Common myeloid progenitor, CD34-positive (primary cell): ENCODE measurements around the gene FARSB.

ENCODE experiments used
- CTCF ChIA-PET: fragments of 350-600 bp; sonication (Branson Sonifier 250); formaldehyde crosslinking; loops from one replicate; lab custom pipeline; 2021; ENCODE audit warnings: antibody characterized with exemption; lab: Charles Lee
- POLR2A ChIA-PET: fragments of 350-600 bp; sonication (Branson Sonifier 250); formaldehyde crosslinking; loops from one replicate; lab custom pipeline; 2021; ENCODE audit warnings: antibody characterized with exemption; lab: Charles Lee
- DNase-seq, 3 donors: peaks; one replicate each; pipeline versions ENCODE4 v3.0.0 to v3.0.0-alpha.2; 2013
- H3K27ac ChIP-seq, 2 experiments: 1 replicate in 1 of 2; 2 replicates in 1 of 2; pipeline ENCODE4 v1.7.0; 2013; ENCODE audit warnings: inconsistent platforms in 2 of 2, low read length in 2 of 2, mild to moderate bottlenecking in 2 of 2, low read depth in 1 of 2, moderate library complexity in 1 of 2; ENCODE audit not compliant: severe bottlenecking in 2 of 2, insufficient read depth in 1 of 2, poor library complexity in 1 of 2
- H3K27me3 ChIP-seq, 5 experiments: replicated peaks in 2 of 5; 1 replicate in 3 of 5; 2 replicates in 2 of 5; pipeline versions ENCODE4 v1.6.1 to v1.7.0; 2013; ENCODE audit warnings: low read length in 4 of 5, mild to moderate bottlenecking in 2 of 5, moderate library complexity in 2 of 5, inconsistent platforms in 1 of 5; ENCODE audit not compliant: insufficient read depth in 5 of 5, control insufficient read depth in 4 of 5
- H3K36me3 ChIP-seq, 4 experiments: 1 replicate in 2 of 4; 2 replicates in 2 of 4; pipeline versions ENCODE4 v1.6.1 to v1.7.0; 2013; ENCODE audit warnings: low read length in 3 of 4, control low read depth in 1 of 4, mild to moderate bottlenecking in 1 of 4; ENCODE audit not compliant: control insufficient read depth in 4 of 4, insufficient read depth in 4 of 4
- H3K4me1 ChIP-seq, 4 experiments: 1 replicate in 3 of 4; 2 replicates in 1 of 4; pipeline versions ENCODE4 v1.6.1 to v1.7.1; 2013; ENCODE audit warnings: low read length in 3 of 4, mild to moderate bottlenecking in 3 of 4, control low read depth in 1 of 4, inconsistent platforms in 1 of 4, moderate library complexity in 1 of 4; ENCODE audit not compliant: control insufficient read depth in 4 of 4, insufficient read depth in 4 of 4; ENCODE audit errors: control extremely low read depth in 1 of 4
- H3K4me3 ChIP-seq, 7 experiments: 1 replicate in 4 of 7; 2 replicates in 3 of 7; pipeline versions ENCODE4 v1.5.1 to v1.7.0; 2013; ENCODE audit warnings: mild to moderate bottlenecking in 7 of 7, low read length in 6 of 7, moderate library complexity in 6 of 7, inconsistent platforms in 2 of 7, low read depth in 2 of 7, control low read depth in 1 of 7; ENCODE audit not compliant: insufficient read depth in 4 of 7, control insufficient read depth in 1 of 7; ENCODE audit errors: extremely low read depth in 1 of 7
- H3K9me3 ChIP-seq, 5 experiments: 1 replicate in 4 of 5; 2 replicates in 1 of 5; pipeline versions ENCODE4 v1.6.1 to v1.7.1; 2013; ENCODE audit warnings: low read length in 4 of 5, mild to moderate bottlenecking in 2 of 5, inconsistent platforms in 1 of 5, low read depth in 1 of 5, moderate library complexity in 1 of 5; ENCODE audit not compliant: control insufficient read depth in 4 of 5, insufficient read depth in 2 of 5; ENCODE audit errors: control extremely low read depth in 1 of 5
- WGBS: methylation state at CpG from one replicate; pipeline ENCODE4 v1.1.5; 2013; ENCODE audit not compliant: insufficient coverage; 5-methylcytosine and 5-hydroxymethylcytosine counted together

The FARSB gene

DNA sequence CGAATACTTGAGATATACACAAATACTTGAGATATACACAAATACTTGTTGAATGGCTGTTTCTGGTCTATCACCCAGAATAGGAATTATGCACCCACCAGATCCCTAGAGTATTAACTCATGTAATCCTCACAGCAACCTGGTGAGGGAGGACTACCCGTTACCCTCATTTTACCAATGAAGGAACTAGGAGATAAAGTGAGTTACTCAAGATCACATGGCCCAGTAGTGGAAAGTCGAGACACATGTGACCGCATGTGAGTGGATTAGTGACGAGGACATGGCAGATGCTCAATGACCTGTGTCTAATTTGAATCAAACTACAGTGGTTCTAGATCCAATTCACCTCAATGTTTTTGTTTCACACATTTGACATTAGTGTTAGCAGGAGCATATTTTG, 18.0 kb upstream of the FARSB start:
- Histone ChIP-seq H3K27me3 (peaks cover 4 to 60% (median 25%) of the 10 kb centered on the region in 5 experiments), H3K27ac (no peak overlapping the region), H3K4me1 (peaks cover 0 to 12% (median 11%) of the 10 kb centered on the region in 4 experiments), H3K4me3 (no peak overlapping the region), H3K9me3 (no peaks in the 10 kb centered on the region), H3K36me3 (no peaks in the 10 kb centered on the region)
- DNase-seq, result no peak
- CTCF ChIA-PET, result no interaction called here
- POLR2A ChIA-PET, result no interaction called here
- WGBS, result 95% methylated on average over 3 of the region's 5 CpGs

DNA sequence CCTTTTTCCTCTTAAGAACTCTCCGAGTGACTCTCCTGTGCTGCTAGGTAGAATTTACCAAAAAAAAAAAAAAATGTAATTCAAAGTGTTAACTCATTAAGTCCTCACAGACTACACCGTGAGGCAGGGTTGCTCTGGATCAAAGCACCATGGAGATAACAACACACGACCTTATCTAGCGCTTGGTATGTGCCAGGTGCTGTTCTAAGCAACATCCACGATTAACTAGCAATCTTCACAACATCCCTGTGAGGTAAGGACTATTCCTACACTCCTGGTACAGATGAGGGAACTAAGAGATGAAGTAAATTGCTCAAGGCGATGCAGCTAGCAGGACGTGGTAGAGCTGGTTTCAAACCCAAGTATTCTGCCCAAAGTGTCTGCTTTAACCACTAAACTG, 17.4 kb upstream of the FARSB start:
- ChIA-PET POLR2A (no interaction called here), CTCF (no interaction called here)
- peaks cover 4 to 60% (median 25%) of the 10 kb centered on the region in 5 experiments for H3K27me3 ChIP-seq
- H3K27ac ChIP-seq, result no peak overlapping the region
- 86% methylated on average over 6 of the region's 7 CpGs for WGBS
- no peak overlapping the region for H3K4me3 ChIP-seq
- no peaks in the 10 kb centered on the region for H3K9me3 ChIP-seq
- peaks cover 0 to 12% (median 11%) of the 10 kb centered on the region in 4 experiments for H3K4me1 ChIP-seq
- DNase-seq, result no peak
- no peaks in the 10 kb centered on the region for H3K36me3 ChIP-seq

DNA sequence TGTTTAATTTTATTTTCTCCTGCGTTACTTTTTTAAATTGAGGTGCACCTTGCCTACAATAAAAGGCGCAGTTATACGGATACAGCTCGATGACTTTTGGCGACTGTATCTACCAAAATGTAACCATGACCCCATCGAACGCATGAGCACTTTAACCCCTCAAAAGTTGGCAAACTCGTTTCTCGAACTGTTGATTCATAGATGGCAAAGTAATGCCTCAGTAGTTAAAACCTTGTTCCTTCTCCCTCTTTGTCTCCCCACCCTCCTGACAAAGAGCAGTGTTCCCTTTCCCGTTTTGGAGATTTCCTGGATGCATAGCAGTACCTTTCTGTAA, 16.1 kb upstream of the FARSB start:
- H3K9me3 ChIP-seq, result no peaks in the 10 kb centered on the region
- peaks cover 4 to 54% (median 25%) of the 10 kb centered on the region in 5 experiments for H3K27me3 ChIP-seq
- H3K4me3 ChIP-seq, result peak overlapping the region in 6 of 7 experiments; percentile 33 to 68 (median 58)
- POLR2A ChIA-PET, result no interaction called here
- 22% methylated on average over 9 of the region's 10 CpGs for WGBS
- no peak for DNase-seq
- H3K4me1 ChIP-seq, result peaks cover 0 to 12% (median 11%) of the 10 kb centered on the region in 4 experiments
- no peak overlapping the region for H3K27ac ChIP-seq
- H3K36me3 ChIP-seq, result no peaks in the 10 kb centered on the region
- CTCF ChIA-PET, result interaction anchor here (1.2 kb wide), 1 partner anchor 34 kb away, joined by 3 read pairs; no protein-coding TSS in a partner anchor

DNA sequence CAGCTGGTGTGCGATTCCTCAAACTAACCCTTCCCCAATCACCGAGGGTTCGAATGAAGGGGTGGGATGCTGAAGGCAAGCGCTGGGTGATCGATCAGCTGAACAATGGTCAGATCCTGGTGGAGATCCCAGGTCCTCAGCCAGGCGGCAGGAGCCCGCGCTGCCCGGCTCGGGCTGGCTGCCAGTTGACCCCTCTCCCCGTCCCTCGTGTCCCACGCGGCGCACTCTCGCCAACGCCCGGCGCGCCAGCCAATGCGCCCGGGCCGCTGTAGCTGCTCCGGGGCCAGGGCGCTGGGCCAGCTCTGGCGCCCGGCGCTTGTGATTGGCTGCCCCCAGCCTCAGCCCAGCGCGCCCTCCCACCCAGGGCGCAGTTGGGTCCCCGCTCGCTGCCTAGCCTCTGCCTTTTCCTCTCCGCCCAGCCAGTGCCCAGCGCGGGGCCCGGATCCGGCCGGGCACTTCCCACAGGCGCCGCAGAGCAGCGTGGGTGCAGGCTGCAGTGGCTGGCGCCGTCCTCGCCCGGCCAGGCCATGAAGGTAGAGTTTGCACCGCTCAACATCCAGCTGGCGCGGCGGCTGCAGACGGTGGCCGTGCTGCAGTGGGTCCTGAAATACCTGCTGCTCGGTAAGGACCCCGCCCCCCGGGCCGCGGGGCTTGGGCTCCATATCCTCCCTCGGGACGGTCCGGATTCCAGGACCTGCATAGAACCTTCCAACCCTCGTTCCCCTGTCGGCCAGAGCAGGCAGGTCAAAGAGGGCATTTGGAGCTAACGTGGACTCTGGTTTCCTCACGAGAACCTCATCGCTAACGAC, 15.6 kb upstream of the FARSB start, which contains the start of gene MOGAT1:
Gene MOGAT1, plus strand, starts transcription at position 400 of the 809 bp plus-strand sequence. Its CDS starts 128 bp downstream, at position 528.
- peak within 1 kb of the TSS in 6 of 7 experiments; percentile 33 to 68 (median 58) for H3K4me3 ChIP-seq
- CTCF ChIA-PET, result interaction anchor here (1.2 kb wide), 1 partner anchor 34 kb away, joined by 3 read pairs; no protein-coding TSS in a partner anchor
- POLR2A ChIA-PET, result no interaction called here

DNA sequence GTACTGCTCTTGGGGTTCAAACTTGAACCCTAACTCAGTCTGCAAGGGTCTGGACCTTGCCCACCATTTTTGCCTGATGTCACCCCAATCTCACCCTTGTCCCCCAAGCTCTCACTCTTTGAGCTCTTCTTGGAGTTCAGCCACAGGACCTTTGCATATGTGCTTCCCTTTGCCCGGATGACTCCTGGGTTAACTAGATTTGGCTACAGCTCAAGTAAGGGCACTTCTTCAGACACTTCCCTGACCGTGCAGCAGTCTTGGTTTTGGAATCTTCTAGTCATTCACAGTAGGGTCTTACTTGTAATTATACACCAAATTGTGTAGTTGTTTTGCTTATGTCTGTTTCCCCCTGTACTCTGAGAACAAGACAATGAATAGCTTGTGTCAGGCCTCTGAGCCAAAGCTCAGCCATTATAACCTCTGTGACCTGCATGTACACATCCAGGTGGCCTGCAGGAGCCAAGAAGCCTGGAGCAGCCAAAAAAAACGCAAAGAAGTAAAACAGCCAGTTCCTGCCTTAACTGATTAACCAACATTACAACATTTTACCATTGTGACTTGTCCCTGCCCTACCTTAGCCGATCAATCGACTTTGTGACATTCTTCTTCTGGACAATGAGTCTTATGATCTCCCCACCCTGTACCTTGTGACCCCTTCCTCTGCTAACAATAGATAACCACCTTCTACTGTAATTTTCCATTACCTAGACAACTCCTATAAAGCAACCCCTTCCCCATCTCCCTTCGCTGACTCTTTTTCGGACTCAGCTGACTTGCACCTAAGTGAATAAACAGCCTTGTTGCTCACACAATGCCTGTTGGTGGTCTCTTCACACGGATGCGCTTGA, 14.5 kb upstream of the FARSB start:
- peaks cover 0 to 12% (median 11%) of the 10 kb centered on the region in 4 experiments for H3K4me1 ChIP-seq
- ChIA-PET CTCF (interaction anchor here (0.6 kb wide), 1 partner anchor 1096 kb away, joined by 3 read pairs; no protein-coding TSS in a partner anchor), POLR2A (no interaction called here)
- DNase-seq, result no peak
- no peaks in the 10 kb centered on the region for H3K9me3 ChIP-seq
- WGBS, result 81% methylated on average over 8 of the region's 9 CpGs
- H3K27me3 ChIP-seq, result peaks cover 4 to 54% (median 26%) of the 10 kb centered on the region in 5 experiments
- H3K36me3 ChIP-seq, result no peaks in the 10 kb centered on the region
- no peak overlapping the region for H3K27ac ChIP-seq
- H3K4me3 ChIP-seq, result no peak overlapping the region

More for the DNA sequence above, 15.6 kb upstream of the FARSB start, which contains the start of gene MOGAT1:
- Histone ChIP-seq H3K4me1 (peaks cover 0 to 12% (median 11%) of the 10 kb centered on the region in 4 experiments), H3K9me3 (no peaks in the 10 kb centered on the region), H3K27ac (no peak within 1 kb of the TSS), H3K27me3 (peaks cover 4 to 54% (median 26%) of the 10 kb centered on the region in 5 experiments), H3K36me3 (no peaks in the 10 kb centered on the region)
- under 1% methylated on average over 46 of the region's 66 CpGs for WGBS
- DNase-seq, result peak in 1 of 3 donors; percentile 50

DNA sequence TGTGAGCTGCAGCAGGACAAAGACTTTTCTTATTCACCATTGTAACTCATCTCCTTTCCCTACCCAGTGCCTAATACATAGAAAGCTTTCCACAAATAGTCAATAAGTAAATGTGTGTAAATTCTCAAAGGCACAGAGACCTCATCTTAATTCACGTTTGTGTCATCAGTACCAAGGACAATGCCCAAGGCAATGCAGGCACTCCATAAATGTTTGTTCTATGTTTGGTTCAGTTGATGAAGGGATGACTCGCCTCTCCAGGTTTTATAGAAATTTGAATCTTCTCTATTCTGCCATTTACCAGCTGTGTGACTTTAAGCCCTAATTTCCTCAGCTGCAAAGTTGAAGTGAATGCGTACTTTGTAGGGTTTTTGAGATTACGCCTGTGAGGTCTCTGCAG, 13.5 kb upstream of the FARSB start:
- peaks cover 0 to 12% (median 11%) of the 10 kb centered on the region in 4 experiments for H3K4me1 ChIP-seq

More for the DNA sequence above, 13.5 kb upstream of the FARSB start:
- Histone ChIP-seq H3K27me3 (peaks cover 4 to 50% (median 25%) of the 10 kb centered on the region in 5 experiments), H3K36me3 (no peaks in the 10 kb centered on the region), H3K4me3 (no peak overlapping the region), H3K9me3 (no peaks in the 10 kb centered on the region), H3K27ac (no peak overlapping the region)
- 100% methylated on average over 4 of the region's 4 CpGs for WGBS
- CTCF ChIA-PET, result interaction anchor here (1.1 to 1.2 kb wide), 3 partner anchors 9 to 21 kb away, joined by 3 to 4 read pairs (median 3); no protein-coding TSS in a partner anchor
- POLR2A ChIA-PET, result no interaction called here
- DNase-seq, result no peak
